ENCODE measurements around the gene DAZL. TPM values are rescaled to one million over a fixed set of nuclear protein-coding genes. Genes with fewer than 3 reads are reported as not detected.

Gene DAZL
- total RNA-seq, 1 experiment from 2014 or later: not detected

- Mint-ChIP-seq H3K27ac (ENCODE audit: unreplicated experiment) (no peak overlapping the region), H3K36me3 (ENCODE audit: insufficient read depth, unreplicated experiment) (no peaks in the 10 kb centered on the region), H3K9me3 (ENCODE audit: low read depth, unreplicated experiment) (no peaks in the 10 kb centered on the region), H3K4me1 (ENCODE audit: low read depth, unreplicated experiment) (no peaks in the 10 kb centered on the region), H3K4me3 (ENCODE audit: low read depth, unreplicated experiment) (no peak overlapping the region), H3K27me3 (ENCODE audit: unreplicated experiment) (no peaks in the 10 kb centered on the region)
- no peak for TF ChIP-seq CTCF (IDR thresholded peaks at IDR 0.05; ENCODE audit: unreplicated experiment)
- no TSS peak for BruUV-seq (replicated peaks)
- intact Hi-C loops (cut with micrococcal nuclease; ENCODE audit: unreplicated experiment): no loop called here
- CTCF ChIA-PET: interaction anchor here (1.0 kb wide), 1 partner anchor 297 kb away, joined by 3 read pairs; no protein-coding TSS in a partner anchor
- no peak for DNase-seq
Measured at GRCh38 chr3:16587047-16587680, 18.1 kb downstream of the DAZL start.

DNA sequence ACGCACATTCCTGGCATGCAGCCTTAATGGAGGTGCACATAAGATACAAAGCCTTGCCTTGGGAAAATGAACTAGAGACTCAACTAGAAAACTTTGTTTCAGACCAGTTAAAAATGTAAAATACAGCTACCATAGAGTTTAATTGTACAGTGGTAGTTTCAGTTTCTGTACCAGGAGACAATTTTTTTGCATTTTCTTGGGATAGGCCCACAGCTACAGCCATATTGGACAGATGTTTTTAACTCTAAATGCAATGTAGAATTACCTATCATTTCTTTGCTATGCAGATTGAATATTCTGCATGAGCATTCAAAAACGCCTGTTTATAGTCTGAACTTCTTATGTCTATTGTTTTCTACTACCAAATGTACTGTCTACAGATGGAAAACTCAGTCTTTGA lies 20.3 kb downstream of the DAZL start:
- CTCF ChIA-PET: no interaction called here
- no peak for DNase-seq
- Mint-ChIP-seq H3K4me1 (ENCODE audit: low read depth, unreplicated experiment) (no peaks in the 10 kb centered on the region), H3K27ac (ENCODE audit: unreplicated experiment) (no peak overlapping the region), H3K36me3 (ENCODE audit: insufficient read depth, unreplicated experiment) (no peaks in the 10 kb centered on the region), H3K27me3 (ENCODE audit: unreplicated experiment) (no peaks in the 10 kb centered on the region), H3K9me3 (ENCODE audit: low read depth, unreplicated experiment) (no peaks in the 10 kb centered on the region), H3K4me3 (ENCODE audit: low read depth, unreplicated experiment) (no peak overlapping the region)
- TF ChIP-seq CTCF (IDR thresholded peaks at IDR 0.05; ENCODE audit: unreplicated experiment): no peak
- intact Hi-C loops (cut with micrococcal nuclease; ENCODE audit: unreplicated experiment): no loop called here
- BruUV-seq (replicated peaks): no TSS peak

DNA sequence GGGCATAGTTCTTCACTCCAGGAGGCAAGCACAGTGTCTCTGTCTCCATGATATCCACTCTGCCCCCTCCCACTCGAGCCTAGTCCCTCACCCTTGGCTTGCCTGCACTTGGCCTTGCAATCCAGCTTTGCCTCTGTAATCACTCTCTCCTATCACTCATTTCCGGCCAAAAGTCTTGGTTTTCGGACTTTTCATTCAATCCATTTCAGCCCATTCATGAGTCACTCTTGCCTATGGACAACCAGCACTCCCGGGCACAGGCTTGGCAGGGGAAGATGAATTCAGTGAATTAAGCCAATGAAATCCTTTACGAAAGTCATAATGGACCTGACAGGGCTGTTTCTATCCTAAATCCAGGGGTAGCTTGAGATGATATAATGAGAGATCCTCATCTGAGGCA lies 21.7 kb downstream of the DAZL start:
- DNase-seq: no peak
- no peak for TF ChIP-seq CTCF (IDR thresholded peaks at IDR 0.05; ENCODE audit: unreplicated experiment)

GRCh38 chr3:16570113-16570512 lies 35.1 kb downstream of the DAZL start:
- no peak for TF ChIP-seq CTCF (IDR thresholded peaks at IDR 0.05; ENCODE audit: unreplicated experiment)
- no TSS peak for BruUV-seq (replicated peaks)
- H3K4me3 Mint-ChIP-seq (ENCODE audit: low read depth, unreplicated experiment): no peak overlapping the region
- CTCF ChIA-PET: no interaction called here
- no peak for DNase-seq
- H3K27me3 Mint-ChIP-seq (ENCODE audit: unreplicated experiment): no peaks in the 10 kb centered on the region
- no peaks in the 10 kb centered on the region for H3K36me3 Mint-ChIP-seq (ENCODE audit: insufficient read depth, unreplicated experiment)
- no peaks in the 10 kb centered on the region for H3K4me1 Mint-ChIP-seq (ENCODE audit: low read depth, unreplicated experiment)
- H3K27ac Mint-ChIP-seq (ENCODE audit: unreplicated experiment): no peak overlapping the region
- intact Hi-C loops (cut with micrococcal nuclease; ENCODE audit: unreplicated experiment): no loop called here
- no peaks in the 10 kb centered on the region for H3K9me3 Mint-ChIP-seq (ENCODE audit: low read depth, unreplicated experiment)

More for the DNA sequence above, 21.7 kb downstream of the DAZL start:
- H3K9me3 Mint-ChIP-seq (ENCODE audit: low read depth, unreplicated experiment): no peaks in the 10 kb centered on the region
- H3K36me3 Mint-ChIP-seq (ENCODE audit: insufficient read depth, unreplicated experiment): no peaks in the 10 kb centered on the region
- intact Hi-C loops (cut with micrococcal nuclease; ENCODE audit: unreplicated experiment): no loop called here
- CTCF ChIA-PET: no interaction called here
- no peak overlapping the region for H3K27ac Mint-ChIP-seq (ENCODE audit: unreplicated experiment)
- no peaks in the 10 kb centered on the region for H3K27me3 Mint-ChIP-seq (ENCODE audit: unreplicated experiment)
- no peak overlapping the region for H3K4me3 Mint-ChIP-seq (ENCODE audit: low read depth, unreplicated experiment)
- no peaks in the 10 kb centered on the region for H3K4me1 Mint-ChIP-seq (ENCODE audit: low read depth, unreplicated experiment)
- no TSS peak for BruUV-seq (replicated peaks)

Measured in Calu3 (cell line).